Keratinocyte (primary cell): ENCODE results near the gene SINHCAF. TPM values are rescaled to one million over a fixed set of nuclear protein-coding genes. Genes with fewer than 3 reads are reported as not detected.

ENCODE experiments used
- DNase-seq: peaks from one replicate; pipeline ENCODE4 v3.0.0-alpha.2; 2011; ENCODE audit warnings: low read depth, missing footprints, low spot score
- FAIRE-seq: peaks from 2 replicates; lab custom pipeline; 2011; peaks lifted over from hg19 to GRCh38; lab: Jason Lieb, UNC
- H2AFZ ChIP-seq: 2 replicates; pipeline ENCODE4 v1.6.0; 2012; ENCODE audit warnings: low read length, control low read depth, inconsistent platforms; ENCODE audit not compliant: control insufficient read depth
- H3K27ac ChIP-seq: 2 replicates; pipeline ENCODE4 v1.5.1; 2011; ENCODE audit warnings: low read length; ENCODE audit not compliant: control insufficient read depth, insufficient read depth
- H3K27me3 ChIP-seq: 3 replicates; pipeline ENCODE4 v1.6.0; 2011; ENCODE audit warnings: low read length; ENCODE audit not compliant: control insufficient read depth, insufficient read depth; ENCODE audit errors: extremely low read depth
- H3K36me3 ChIP-seq, 2 experiments: 2 replicates in 1 of 2; 3 replicates in 1 of 2; pipeline ENCODE4 v1.5.1; 2011; ENCODE audit warnings: low read length in 2 of 2, mild to moderate bottlenecking in 1 of 2; ENCODE audit not compliant: control insufficient read depth in 2 of 2, insufficient read depth in 2 of 2; ENCODE audit errors: extremely low read depth in 1 of 2
- H3K4me1 ChIP-seq: 3 replicates; pipeline ENCODE4 v1.5.1; 2011; ENCODE audit warnings: low read length; ENCODE audit not compliant: control insufficient read depth, insufficient read depth; ENCODE audit errors: extremely low read depth
- H3K4me2 ChIP-seq: 3 replicates; pipeline ENCODE4 v1.6.0; 2011; ENCODE audit warnings: low read depth, low read length; ENCODE audit not compliant: control insufficient read depth, insufficient read depth; ENCODE audit errors: extremely low read depth
- H3K4me3 ChIP-seq, 3 experiments: fragments of 200-600 bp in 1 of 3; sonication (generic) in 1 of 3; 2 replicates in 2 of 3; 3 replicates in 1 of 3; pipeline ENCODE4 v1.5.1; 2011 to 2016; ENCODE audit warnings: low read length in 3 of 3, mild to moderate bottlenecking in 3 of 3, control low read depth in 2 of 3, inconsistent platforms in 1 of 3, low read depth in 1 of 3, mixed read lengths in 1 of 3, mixed run types in 1 of 3, moderate library complexity in 1 of 3; ENCODE audit not compliant: control insufficient read depth in 2 of 3, insufficient read depth in 2 of 3; ENCODE audit errors: extremely low read depth in 1 of 3
- H3K79me2 ChIP-seq: 2 replicates; pipeline ENCODE4 v1.6.0; 2012; ENCODE audit warnings: low read length; ENCODE audit not compliant: control insufficient read depth, insufficient read depth
- H3K9ac ChIP-seq: 3 replicates; pipeline ENCODE4 v1.6.0; 2011; ENCODE audit warnings: low read length; ENCODE audit not compliant: control insufficient read depth, insufficient read depth; ENCODE audit errors: extremely low read depth
- H3K9me1 ChIP-seq: 3 replicates; pipeline ENCODE4 v1.6.0; 2011; ENCODE audit warnings: low read length; ENCODE audit not compliant: control insufficient read depth, insufficient read depth; ENCODE audit errors: extremely low read depth
- H3K9me3 ChIP-seq: 2 replicates; pipeline ENCODE4 v1.5.1; 2012; ENCODE audit warnings: low read depth, low read length; ENCODE audit not compliant: control insufficient read depth
- H4K20me1 ChIP-seq: 3 replicates; pipeline ENCODE4 v1.6.0; 2011; ENCODE audit warnings: low read length; ENCODE audit not compliant: control insufficient read depth, insufficient read depth; ENCODE audit errors: extremely low read depth
- CTCF ChIP-seq, 3 experiments: IDR thresholded peaks in 1 of 3; conservative IDR thresholded peaks in 1 of 3; optimal IDR thresholded peaks in 1 of 3; 2 replicates in 2 of 3; 3 replicates in 1 of 3; pipeline versions ENCODE3 to v1.5.1; 2011; ENCODE audit warnings: low read length in 3 of 3, mild to moderate bottlenecking in 3 of 3, moderate library complexity in 2 of 3, control low read depth in 1 of 3, inconsistent platforms in 1 of 3; ENCODE audit not compliant: insufficient read depth in 2 of 3; ENCODE audit errors: extremely low read depth in 1 of 3
- EZH2 ChIP-seq: IDR thresholded peaks from one replicate; pipeline ENCODE4 v1.6.1; 2012; ENCODE audit warnings: inconsistent platforms, mild to moderate bottlenecking, low read length, moderate library complexity
- dilution Hi-C: fragments of 300-500 bp; cut with MboI; formaldehyde crosslinking; loops from one replicate; pipeline ENCODE4 v1.7.0; 2020; ENCODE audit warnings: low sequenced_read_pairs; ENCODE audit not compliant: extremely low pct_ligation_motif_present
- polyA plus RNA-seq, 5 experiments: library from polyadenylated mRNA; depleted of rRNA in 3 of 5; stranded (reverse) in 3 of 5; stranded (forward) in 1 of 5; unstranded in 1 of 5; fragments of >200 nt; gene quantifications; 1 replicate in 1 of 5; 2 replicates in 3 of 5; 3 replicates in 1 of 5; pipeline versions ENCODE4 v1.2.1 to v1.2.3, GENCODE V29; 2011 to 2012; ENCODE audit warnings: missing spikeins in 2 of 5, low read depth in 1 of 5, low replicate concordance in 1 of 5

SINHCAF gene
- polyA plus RNA-seq, 1 donor (not counting 4 experiments of a cell fraction or from before 2014, with no cell fraction given): 57.4 TPM

- no peak for TF ChIP-seq EZH2
- no peak for TF ChIP-seq CTCF (optimal IDR thresholded peaks at IDR 0.05 in 1 of 3, IDR thresholded peaks at IDR 0.05 in 1 of 3, conservative IDR thresholded peaks at IDR 0.05 in 1 of 3; ENCODE audit: extremely low read depth in 1 of 3, insufficient read depth in 2 of 3, low read length in 3 of 3)
- Histone ChIP-seq H4K20me1 (peaks cover 2% of the 10 kb centered on the region), H3K9ac (no peak overlapping the region), H3K4me2 (no peak overlapping the region), H3K36me3 (peaks cover 2 to 10% of the 10 kb centered on the region in 2 experiments), H3K9me3 (no peaks in the 10 kb centered on the region), H2AFZ (no peak overlapping the region), H3K4me3 (no peak overlapping the region), H3K4me1 (no peaks in the 10 kb centered on the region), H3K79me2 (no peaks in the 10 kb centered on the region), H3K27ac (no peak overlapping the region), H3K27me3 (no peaks in the 10 kb centered on the region), H3K9me1 (no peaks in the 10 kb centered on the region)
- DNase-seq (no peak), FAIRE-seq (no peak)
- dilution Hi-C loops: no loop called here
These were observed 46.5 kb downstream of the SINHCAF start for GRCh38 chr12:31279390-31279924.

GRCh38 chr12:31278832-31279231, 47.1 kb downstream of the SINHCAF start:
- Histone ChIP-seq H3K36me3 (peaks cover 2 to 10% of the 10 kb centered on the region in 2 experiments), H3K4me2 (no peak overlapping the region), H3K4me3 (no peak overlapping the region), H3K9ac (no peak overlapping the region), H3K9me3 (no peaks in the 10 kb centered on the region), H3K27me3 (no peaks in the 10 kb centered on the region), H4K20me1 (peaks cover 2% of the 10 kb centered on the region), H3K27ac (no peak overlapping the region), H2AFZ (no peak overlapping the region), H3K79me2 (no peaks in the 10 kb centered on the region), H3K4me1 (no peaks in the 10 kb centered on the region), H3K9me1 (no peaks in the 10 kb centered on the region)
- FAIRE-seq: no peak
- no peak for DNase-seq
- dilution Hi-C loops: no loop called here
- no peak for TF ChIP-seq EZH2
- TF ChIP-seq CTCF (optimal IDR thresholded peaks at IDR 0.05 in 1 of 3, IDR thresholded peaks at IDR 0.05 in 1 of 3, conservative IDR thresholded peaks at IDR 0.05 in 1 of 3; ENCODE audit: extremely low read depth in 1 of 3, insufficient read depth in 2 of 3, low read length in 3 of 3): no peak
